Measurements from ENCODE around the gene NLRP6. TPM values are rescaled to one million over a fixed set of nuclear protein-coding genes. Genes with fewer than 3 reads are reported as not detected.
"Not testable (repeated sequence)": the region's sequence is repeated elsewhere in the genome, so short reads cannot be mapped to it uniquely, and the experiment has no call there.

The NLRP6 gene
- total RNA-seq, 4 donors from 2014 or later: 1.8 to 2.1 TPM; not detected in 2

- Histone ChIP-seq H3K36me3 (no peaks in the 10 kb centered on the region), H3K4me3 (no peak overlapping the region), H3K27ac (peak overlapping the region in 2 of 4 donors; percentile 83 to 87), H3K27me3 (no peaks in the 10 kb centered on the region), H3K4me1 (peaks cover 27 to 38% (median 34%) of the 10 kb centered on the region in 4 donors), H3K9me3 (no peaks in the 10 kb centered on the region)
- in situ Hi-C loops (cut with MboI; ENCODE audit: low pct_ligation_motif_present in 1 of 4, low pct_unique_long_range_greater_than_20kb in 1 of 4, low sequenced_read_pairs in 3 of 4) (no loop called here), intact Hi-C loops (cut with DNase I; ENCODE audit: low total_unique reads) (no loop called here)
- TF ChIP-seq EP300 (IDR thresholded peaks at IDR 0.05; ENCODE audit: low read depth): no peak
- TF ChIP-seq POLR2AphosphoS5 (IDR thresholded peaks at IDR 0.05): no peak
- TF ChIP-seq POLR2A (IDR thresholded peaks at IDR 0.05): no peak
- TF ChIP-seq CTCF (IDR thresholded peaks at IDR 0.05): no peak
- WGBS, 2 donors (ENCODE audit: low coverage in 1 of 2): 93 to 96% methylated on average over 8 to 13 of the region's 13 CpGs
- no peak for DNase-seq
These were observed 49.8 kb downstream of the NLRP6 start for GRCh38 chr11:328012-328411.

- H3K27me3 ChIP-seq; intact Hi-C loops (cut with DNase I; ENCODE audit: low total_unique reads); H3K9me3 ChIP-seq; H3K4me3 ChIP-seq; H3K36me3 ChIP-seq; in situ Hi-C loops (cut with MboI; ENCODE audit: low pct_ligation_motif_present in 1 of 4, low pct_unique_long_range_greater_than_20kb in 1 of 4, low sequenced_read_pairs in 3 of 4); DNase-seq; H3K27ac ChIP-seq: not testable (repeated sequence)
- 90% methylated on average over 15 of the region's 15 CpGs; no CpG with 5 or more reads in 1 of the 2 donors for WGBS, 2 donors (ENCODE audit: low coverage in 1 of 2)
- peaks cover 27 to 38% (median 34%) of the 10 kb centered on the region in 4 donors for H3K4me1 ChIP-seq
These were observed 50.4 kb downstream of the NLRP6 start for GRCh38 chr11:328516-329100.

- 93 to 100% methylated on average over 1 to 2 of the region's 2 CpGs for WGBS, 2 donors (ENCODE audit: low coverage in 1 of 2)
- H3K27me3 ChIP-seq: no peaks in the 10 kb centered on the region
- no peaks in the 10 kb centered on the region for H3K36me3 ChIP-seq
- peaks cover 23 to 33% (median 25%) of the 10 kb centered on the region in 4 donors for H3K4me1 ChIP-seq
- DNase-seq: no peak
- no peak for TF ChIP-seq POLR2A (IDR thresholded peaks at IDR 0.05)
- no peak for TF ChIP-seq POLR2AphosphoS5 (IDR thresholded peaks at IDR 0.05)
- TF ChIP-seq EP300 (IDR thresholded peaks at IDR 0.05; ENCODE audit: low read depth): no peak
- no peak for TF ChIP-seq CTCF (IDR thresholded peaks at IDR 0.05)
- in situ Hi-C loops (cut with MboI; ENCODE audit: low pct_ligation_motif_present in 1 of 4, low pct_unique_long_range_greater_than_20kb in 1 of 4, low sequenced_read_pairs in 3 of 4) (no loop called here), intact Hi-C loops (cut with DNase I; ENCODE audit: low total_unique reads) (no loop called here)
- H3K27ac ChIP-seq: no peak overlapping the region
- H3K4me3 ChIP-seq: no peak overlapping the region
- no peaks in the 10 kb centered on the region for H3K9me3 ChIP-seq
These were observed 51.7 kb downstream of the NLRP6 start for GRCh38 chr11:329886-330253.

- no peak overlapping the region for H3K4me3 ChIP-seq
- TF ChIP-seq CTCF (IDR thresholded peaks at IDR 0.05): no peak
- intact Hi-C loops (cut with DNase I; ENCODE audit: low total_unique reads) (no loop called here), in situ Hi-C loops (cut with MboI; ENCODE audit: low pct_ligation_motif_present in 1 of 4, low pct_unique_long_range_greater_than_20kb in 1 of 4, low sequenced_read_pairs in 3 of 4) (no loop called here)
- no peaks in the 10 kb centered on the region for H3K9me3 ChIP-seq
- no peaks in the 10 kb centered on the region for H3K36me3 ChIP-seq
- no peak for DNase-seq
- no peak overlapping the region for H3K27ac ChIP-seq
- no peaks in the 10 kb centered on the region for H3K27me3 ChIP-seq
- H3K4me1 ChIP-seq: peaks cover 22 to 36% (median 23%) of the 10 kb centered on the region in 4 donors
- WGBS, 2 donors (ENCODE audit: low coverage in 1 of 2): 67 to 79% methylated on average over 3 to 14 of the region's 14 CpGs
These were observed 52.1 kb downstream of the NLRP6 start for GRCh38 chr11:330307-330693.

Measured in transverse colon (tissue), 4 donors.